Psoas muscle (tissue), 8 donors: ENCODE measurements around the gene RAD51B. TPM values are rescaled to one million over a fixed set of nuclear protein-coding genes. Genes with fewer than 3 reads are reported as not detected.

Source experiments
- ATAC-seq, 4 donors: fragments of 200-7000 bp; cut with Tn5 transposase; one replicate each; pipeline ENCODE4 v1.9.1; 2020; ENCODE audit warnings: moderate library complexity in 3 of 4, mild to moderate bottlenecking in 2 of 4
- DNase-seq, 2 donors: peaks; one replicate each; pipeline ENCODE4 v3.0.0-alpha.2; 2020
- H3K27ac ChIP-seq: fragments of 200-600 bp; one replicate; pipeline ENCODE4 v1.8.0; 2022
- H3K27me3 ChIP-seq, 3 donors: fragments of 200-600 bp in 1 of 3; one replicate each; pipeline versions ENCODE4 v1.6.1 to v1.8.0; 2013 to 2022; ENCODE audit warnings: low read length in 2 of 3, mild to moderate bottlenecking in 2 of 3, moderate library complexity in 1 of 3; ENCODE audit not compliant: insufficient read depth in 3 of 3
- H3K36me3 ChIP-seq, 2 donors: fragments of 200-600 bp in 1 of 2; one replicate each; pipeline versions ENCODE4 v1.6.1 to v1.8.0; 2013 to 2022; ENCODE audit warnings: low read depth in 1 of 2, mild to moderate bottlenecking in 1 of 2, moderate library complexity in 1 of 2; ENCODE audit not compliant: insufficient read depth in 1 of 2
- H3K4me1 ChIP-seq: fragments of 200-600 bp; one replicate; pipeline ENCODE4 v1.8.0; 2022
- H3K4me3 ChIP-seq: fragments of 200-600 bp; one replicate; pipeline ENCODE4 v1.8.0; 2022; ENCODE audit warnings: mild to moderate bottlenecking
- H3K9me3 ChIP-seq: fragments of 200-600 bp; one replicate; pipeline ENCODE4 v1.8.0; 2022
- WGBS, 3 donors: extraction: QIAGEN DNeasy Blood & Tissue Kit; methylation state at CpG; one replicate each; pipeline versions ENCODE4 v1.1.6 to v1.1.7; 2013; 5-methylcytosine and 5-hydroxymethylcytosine counted together
- intact Hi-C, 2 donors: fragments of 100-400 bp; cut with DNase I; formaldehyde crosslinking; loops; one replicate each; pipeline versions ENCODE4 v1.11.0 to v1.14.2; 2022
- polyA plus RNA-seq, 3 donors: library from polyadenylated mRNA; stranded (reverse); fragments of 200-250 nt; gene quantifications; one replicate each; pipeline ENCODE4 v1.2.3, GENCODE V29; 2013
- total RNA-seq, 4 donors: library from RNA; stranded (reverse); fragmentation: NEBNext Ultra II Directional in 2 of 4; extraction: Animal tissue kit (Norgen Biotek cat#: 25700) in 2 of 4; gene quantifications; one replicate each; pipeline versions ENCODE4 v1.2.1 to v1.2.4, GENCODE V29; 2021 to 2023
- TF ChIP-seq, protein P1 (sequence below): fragments of 200-600 bp; IDR thresholded peaks from one replicate; pipeline ENCODE4 v1.8.0; 2022; ENCODE audit warnings: antibody characterized with exemption
- donor health status: healthy with polysubstance abuse.
- donor health status: DM: no; HTN: no; CAD: no; lungs with moderate emphysema.
- donor health status: Bipolar disorder and iron deficiency.
- donor health status: healthy.
- donor health status: DM: yes; HTN: yes; CAD: no.
- donor health status: DM: no; HTN: no; CAD: no.
- donor health status: DM: no; HTN: no; CAD: no.
- donor health status: DM: yes; HTN: yes; CAD: no.

Gene RAD51B
- total and polyA plus RNA-seq, 7 donors = 0.60 to 7.2 (median 2.2) TPM

DNA sequence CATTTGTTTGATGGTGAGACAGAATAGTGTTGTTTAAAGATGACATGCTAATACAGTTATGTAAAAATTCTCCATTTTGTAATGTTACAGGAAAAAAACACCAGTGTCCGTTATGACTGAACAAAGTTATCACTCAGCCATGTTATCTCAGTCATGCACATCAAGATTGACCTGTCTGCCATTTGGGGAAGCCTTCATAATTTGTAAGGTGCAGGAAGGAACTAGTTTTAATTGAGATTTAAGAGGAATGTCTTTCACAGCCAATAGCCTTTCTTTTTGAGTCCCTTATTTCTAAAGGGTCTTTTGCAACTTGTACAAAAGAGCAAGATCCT, 432.2 kb downstream of the RAD51B start:
- Histone ChIP-seq H3K4me1 (peaks cover 45% of the 10 kb centered on the region), H3K4me3 (no peak overlapping the region), H3K36me3 (no peaks in the 10 kb centered on the region), H3K9me3 (no peaks in the 10 kb centered on the region), H3K27ac (peak overlapping the region; percentile 89), H3K27me3 (no peaks in the 10 kb centered on the region)
- 65 to 70% (median 68%) methylated on average over 1 of the region's 1 CpG for WGBS, 3 donors
- TF ChIP-seq, protein P1, sequence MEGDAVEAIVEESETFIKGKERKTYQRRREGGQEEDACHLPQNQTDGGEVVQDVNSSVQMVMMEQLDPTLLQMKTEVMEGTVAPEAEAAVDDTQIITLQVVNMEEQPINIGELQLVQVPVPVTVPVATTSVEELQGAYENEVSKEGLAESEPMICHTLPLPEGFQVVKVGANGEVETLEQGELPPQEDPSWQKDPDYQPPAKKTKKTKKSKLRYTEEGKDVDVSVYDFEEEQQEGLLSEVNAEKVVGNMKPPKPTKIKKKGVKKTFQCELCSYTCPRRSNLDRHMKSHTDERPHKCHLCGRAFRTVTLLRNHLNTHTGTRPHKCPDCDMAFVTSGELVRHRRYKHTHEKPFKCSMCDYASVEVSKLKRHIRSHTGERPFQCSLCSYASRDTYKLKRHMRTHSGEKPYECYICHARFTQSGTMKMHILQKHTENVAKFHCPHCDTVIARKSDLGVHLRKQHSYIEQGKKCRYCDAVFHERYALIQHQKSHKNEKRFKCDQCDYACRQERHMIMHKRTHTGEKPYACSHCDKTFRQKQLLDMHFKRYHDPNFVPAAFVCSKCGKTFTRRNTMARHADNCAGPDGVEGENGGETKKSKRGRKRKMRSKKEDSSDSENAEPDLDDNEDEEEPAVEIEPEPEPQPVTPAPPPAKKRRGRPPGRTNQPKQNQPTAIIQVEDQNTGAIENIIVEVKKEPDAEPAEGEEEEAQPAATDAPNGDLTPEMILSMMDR = no peak
- no peak for ATAC-seq
- intact Hi-C loops = no loop called here
- DNase-seq = no peak

DNA sequence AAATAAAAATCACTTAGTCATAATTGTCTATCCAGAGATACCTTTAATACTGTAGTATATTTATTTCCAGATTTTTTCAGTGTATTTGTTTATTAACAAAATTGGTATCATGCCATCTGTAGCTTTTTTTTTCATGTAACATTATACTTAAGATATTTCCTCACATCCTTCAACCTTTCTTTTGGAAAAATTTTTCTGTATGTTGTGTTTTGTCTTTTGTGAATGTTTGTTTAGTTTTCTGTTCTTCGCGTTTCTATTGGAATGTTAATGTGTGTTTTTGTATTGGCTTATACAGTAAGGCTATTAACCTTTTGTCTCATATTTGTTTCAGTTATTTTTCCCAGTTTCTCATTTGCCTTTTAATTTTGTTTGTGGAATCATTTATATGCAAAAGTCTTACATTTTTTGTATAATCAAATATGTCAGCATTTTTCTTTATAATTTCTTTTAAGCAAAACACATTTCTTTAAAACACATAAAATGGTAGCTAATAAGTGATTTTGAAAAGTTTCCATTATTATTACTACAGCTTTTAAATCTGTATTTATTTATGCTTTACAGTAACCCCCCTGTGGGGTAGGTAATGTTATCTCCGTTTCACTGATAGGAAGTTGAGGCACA, 433.7 kb downstream of the RAD51B start:
- DNase-seq = no peak
- Histone ChIP-seq H3K4me3 (no peak overlapping the region), H3K27ac (no peak overlapping the region), H3K27me3 (no peaks in the 10 kb centered on the region), H3K4me1 (peaks cover 30% of the 10 kb centered on the region), H3K36me3 (no peaks in the 10 kb centered on the region), H3K9me3 (no peaks in the 10 kb centered on the region)
- TF ChIP-seq, protein P1 = no peak
- no peak for ATAC-seq
- intact Hi-C loops = no loop called here
- 86 to 91% (median 91%) methylated on average over 3 of the region's 3 CpGs for WGBS, 3 donors

DNA sequence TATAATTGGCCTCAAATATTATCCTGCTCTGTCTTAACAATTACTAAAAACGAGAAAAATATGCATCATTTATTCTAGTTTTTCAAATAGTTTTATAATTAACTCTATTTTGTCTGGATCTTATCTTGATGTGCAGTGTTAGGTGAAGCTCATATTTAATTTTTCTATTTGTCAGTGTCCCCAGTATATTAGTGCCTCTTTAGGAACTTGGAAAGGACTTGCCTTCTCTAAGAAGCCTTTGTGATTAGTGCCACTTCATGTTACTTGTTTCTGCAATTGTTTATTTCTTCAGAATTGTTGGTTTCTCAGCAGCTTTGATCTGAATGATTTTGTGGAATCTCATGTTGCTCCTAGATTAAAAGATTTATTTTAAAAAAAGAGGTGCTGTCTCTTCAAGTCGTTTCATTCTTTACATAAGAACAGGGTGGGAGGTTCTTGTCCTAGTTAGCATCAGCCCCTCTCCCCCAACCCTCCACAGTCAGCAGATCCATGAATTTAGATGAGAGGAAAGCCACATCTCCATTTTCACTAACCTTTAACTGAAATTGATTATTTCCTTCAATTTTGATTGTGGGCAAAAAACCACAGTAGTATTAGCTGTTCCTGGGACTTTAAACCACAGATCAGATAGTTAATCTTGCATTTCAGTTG, 434.4 kb downstream of the RAD51B start:
- whole genome bisulfite sequencing, 3 donors = 78 to 87% (median 87%) methylated on average over 2 of the region's 2 CpGs
- TF ChIP-seq, protein P1 = no peak
- Histone ChIP-seq H3K27ac (no peak overlapping the region), H3K36me3 (no peaks in the 10 kb centered on the region), H3K4me3 (no peak overlapping the region), H3K4me1 (peaks cover 22% of the 10 kb centered on the region), H3K27me3 (no peaks in the 10 kb centered on the region), H3K9me3 (no peaks in the 10 kb centered on the region)
- ATAC-seq (no peak), DNase-seq (no peak)
- intact Hi-C loops = no loop called here

DNA sequence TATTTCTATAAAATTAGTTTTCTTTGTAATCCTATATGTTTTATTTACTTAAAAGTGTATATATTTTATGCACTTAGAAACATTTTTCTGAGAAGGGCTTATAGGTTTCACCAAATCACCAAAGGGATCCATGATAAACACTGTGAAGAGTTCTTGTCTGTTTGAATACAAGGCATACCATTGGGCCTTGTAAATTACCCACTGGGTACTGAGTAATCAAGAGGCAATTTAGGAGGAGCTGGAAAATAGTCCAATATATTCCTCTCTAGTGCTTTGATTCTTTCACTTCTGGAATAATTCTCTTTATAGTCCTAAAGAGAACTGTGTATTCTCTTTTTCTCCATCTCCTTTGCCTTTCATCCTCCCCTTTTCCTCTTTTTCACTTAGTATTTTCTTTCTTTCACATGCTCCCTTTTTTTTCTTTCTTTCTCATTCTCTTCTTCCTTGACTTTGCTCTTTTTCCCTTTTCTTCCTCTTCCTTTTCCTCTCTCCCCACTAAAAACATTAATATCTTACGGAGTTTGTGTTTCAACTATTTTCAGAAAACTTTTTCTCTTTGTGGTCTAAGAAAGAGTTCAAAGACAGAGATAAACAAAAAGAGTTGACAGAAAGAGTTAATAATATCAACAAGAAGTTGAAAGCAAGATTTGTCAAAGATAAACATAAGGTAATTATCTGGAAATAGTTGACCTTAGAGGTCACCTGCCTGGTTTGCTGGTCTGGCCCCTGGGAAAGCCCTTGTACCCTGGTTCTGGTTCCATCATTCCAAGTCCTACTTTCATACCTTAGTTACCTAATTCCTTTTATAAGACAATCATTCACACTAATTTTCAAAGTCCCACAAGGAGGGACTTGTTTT, 435.3 kb downstream of the RAD51B start:
- TF ChIP-seq, protein P1 = no peak
- peaks cover 14% of the 10 kb centered on the region for H3K4me1 ChIP-seq
- H3K27me3 ChIP-seq = no peaks in the 10 kb centered on the region
- 95 to 100% (median 97%) methylated on average over 1 of the region's 1 CpG for WGBS, 3 donors
- DNase-seq (no peak), ATAC-seq (no peak)
- no peak overlapping the region for H3K27ac ChIP-seq
- no peaks in the 10 kb centered on the region for H3K36me3 ChIP-seq
- H3K4me3 ChIP-seq = no peak overlapping the region
- no peaks in the 10 kb centered on the region for H3K9me3 ChIP-seq
- intact Hi-C loops = no loop called here
